ENCODE results near the gene GSK3A.
A peak's percentile ranks its signal among the peaks of the same experiment; 100 is the strongest.

GSK3A gene

GRCh38 chr19:42242512-42243409 lies at the start of gene GSK3A:
GSK3A (minus strand) TSS chr19:42242602; CDS start chr19:42242465, 137 bp downstream.
- DNase-seq (ENCODE audit: low read depth), result peak; percentile 99

GRCh38 chr19:42291435-42291810 lies 49.0 kb upstream of the GSK3A start:
- DNase-seq (ENCODE audit: low read depth), result no peak

- no peak for DNase-seq (ENCODE audit: low read depth)
Observed at GRCh38 chr19:42290523-42291434, 48.4 kb upstream of the GSK3A start.

GRCh38 chr19:42290136-42290522 lies 47.7 kb upstream of the GSK3A start:
- DNase-seq (ENCODE audit: low read depth), result no peak

- DNase-seq (ENCODE audit: low read depth), result no peak
Observed at GRCh38 chr19:42289556-42290041, 47.2 kb upstream of the GSK3A start.

GRCh38 chr19:42288881-42289555 lies 46.6 kb upstream of the GSK3A start:
- DNase-seq (ENCODE audit: low read depth), result no peak

- no peak for DNase-seq (ENCODE audit: low read depth)
Observed at GRCh38 chr19:42288387-42288786, 46.0 kb upstream of the GSK3A start.

GRCh38 chr19:42287827-42288107 lies 45.4 kb upstream of the GSK3A start:
- DNase-seq (ENCODE audit: low read depth), result no peak

- no peak for DNase-seq (ENCODE audit: low read depth)
Observed at GRCh38 chr19:42287017-42287826, 44.8 kb upstream of the GSK3A start.

- DNase-seq (ENCODE audit: low read depth), result no peak
Observed at GRCh38 chr19:42286349-42287016, 44.1 kb upstream of the GSK3A start.

GRCh38 chr19:42285988-42286348 lies 43.6 kb upstream of the GSK3A start:
- DNase-seq (ENCODE audit: low read depth), result no peak

- no peak for DNase-seq (ENCODE audit: low read depth)
Observed at GRCh38 chr19:42285541-42285941, 43.1 kb upstream of the GSK3A start.

- no peak for DNase-seq (ENCODE audit: low read depth)
Observed at GRCh38 chr19:42284591-42285341, 42.4 kb upstream of the GSK3A start.

GRCh38 chr19:42284066-42284501 lies 41.7 kb upstream of the GSK3A start:
- DNase-seq (ENCODE audit: low read depth), result peak; percentile 65

- DNase-seq (ENCODE audit: low read depth), result peak; percentile 88
Observed at GRCh38 chr19:42283188-42284065, 41.0 kb upstream of the GSK3A start.

GRCh38 chr19:42282819-42283187 lies 40.4 kb upstream of the GSK3A start:
- DNase-seq (ENCODE audit: low read depth), result no peak

- no peak for DNase-seq (ENCODE audit: low read depth)
Observed at GRCh38 chr19:42281827-42282762, 39.7 kb upstream of the GSK3A start.
